ENCODE results near the gene RFLNA. TPM values are rescaled to one million over a fixed set of nuclear protein-coding genes. Genes with fewer than 3 reads are reported as not detected.

The RFLNA gene
- total RNA-seq, 1 experiment from 2014 or later, result not detected

Small RNAs within 50 kb of the gene (microRNA-seq; reads per million reads assigned to microRNA genes)
- gene MIR6880, result 0.40 reads per million

All from MCF 10A (cell line).